HepG2 (cell line): ENCODE data around the gene RAD54L. TPM values are rescaled to one million over a fixed set of nuclear protein-coding genes. Genes with fewer than 3 reads are reported as not detected.

Experiments used
- CREB1 ChIP-seq, 2 experiments: fragments of 450-650 bp in 1 of 2; IDR thresholded peaks; 2 replicates each; pipeline ENCODE4 v1.6.1; 2016 to 2017; ENCODE audit warnings: control low read depth in 1 of 2, mild to moderate bottlenecking in 1 of 2, missing compliant biosample characterization in 1 of 2, missing genetic modification characterization in 1 of 2
- DMAP1 ChIP-seq: IDR thresholded peaks from 2 replicates; pipeline ENCODE4 v1.6.1; 2016
- EEA1 ChIP-seq: sonication (generic); formaldehyde crosslinking; IDR thresholded peaks from 2 replicates; pipeline ENCODE4 v1.5.1; 2020; ENCODE audit warnings: mild to moderate bottlenecking, missing genetic modification reagents, borderline replicate concordance
- FOXA3 ChIP-seq: IDR thresholded peaks from 2 replicates; pipeline ENCODE4 v1.6.1; 2016; ENCODE audit warnings: missing genetic modification reagents, missing compliant biosample characterization
- GPBP1L1 ChIP-seq: sonication (generic); formaldehyde crosslinking; IDR thresholded peaks from 2 replicates; pipeline ENCODE4 v1.5.0; 2020; ENCODE audit warnings: mild to moderate bottlenecking, missing genetic modification reagents
- HNRNPL ChIP-seq: fragments of 200-400 bp; formaldehyde crosslinking; IDR thresholded peaks from 2 replicates; pipeline ENCODE4 v1.6.1; 2017; ENCODE audit warnings: mild to moderate bottlenecking, low read depth, low read length
- HOXD1 ChIP-seq: sonication (generic); formaldehyde crosslinking; IDR thresholded peaks from 2 replicates; pipeline ENCODE4 v1.5.0; 2020; ENCODE audit warnings: missing genetic modification reagents
- IRF9 ChIP-seq: sonication (generic); formaldehyde crosslinking; IDR thresholded peaks from 2 replicates; pipeline ENCODE4 v1.8.0; 2022; ENCODE audit warnings: missing genetic modification reagents, mild to moderate bottlenecking, borderline replicate concordance
- KIAA2018 ChIP-seq: sonication (generic); formaldehyde crosslinking; IDR thresholded peaks from 2 replicates; pipeline ENCODE4 v1.5.0; 2020; ENCODE audit warnings: mild to moderate bottlenecking, missing genetic modification reagents, borderline replicate concordance
- RBM39 ChIP-seq: fragments of 200-400 bp; formaldehyde crosslinking; IDR thresholded peaks from one replicate; pipeline ENCODE4 v1.6.1; 2018; ENCODE audit warnings: antibody characterized with exemption, mild to moderate bottlenecking, low read depth, low read length; ENCODE audit not compliant: poor library complexity, severe bottlenecking
- SP2 ChIP-seq: sonication (generic); formaldehyde crosslinking; IDR thresholded peaks from 2 replicates; pipeline ENCODE4 v1.5.1; 2020; ENCODE audit warnings: mild to moderate bottlenecking, missing genetic modification reagents
- TBP ChIP-seq: sonication (generic); formaldehyde crosslinking; IDR thresholded peaks from 2 replicates; pipeline ENCODE4 v1.5.0; 2020; ENCODE audit warnings: missing genetic modification reagents
- ZNF335 ChIP-seq: sonication (generic); formaldehyde crosslinking; IDR thresholded peaks from 2 replicates; pipeline ENCODE4 v1.4.0; 2020; ENCODE audit warnings: missing genetic modification reagents
- ZNF354B ChIP-seq: sonication (generic); formaldehyde crosslinking; IDR thresholded peaks from 2 replicates; pipeline ENCODE4 v1.8.0; 2022; ENCODE audit warnings: mild to moderate bottlenecking, missing genetic modification reagents
- ZNF446 ChIP-seq: sonication (generic); formaldehyde crosslinking; IDR thresholded peaks from 2 replicates; pipeline ENCODE4 v1.5.0; 2020; ENCODE audit warnings: mild to moderate bottlenecking, missing genetic modification reagents
- ZNF557 ChIP-seq: sonication (generic); formaldehyde crosslinking; IDR thresholded peaks from 2 replicates; pipeline ENCODE4 v1.4.0; 2020; ENCODE audit warnings: missing genetic modification reagents
- ZNF713 ChIP-seq: sonication (generic); formaldehyde crosslinking; IDR thresholded peaks from 2 replicates; pipeline ENCODE4 v1.4.0; 2020; ENCODE audit warnings: mild to moderate bottlenecking, missing genetic modification reagents
- ZNF784 ChIP-seq: sonication (generic); formaldehyde crosslinking; IDR thresholded peaks from 2 replicates; pipeline ENCODE4 v1.5.1; 2020; ENCODE audit warnings: missing genetic modification reagents, mild to moderate bottlenecking, borderline replicate concordance
- polyA plus RNA-seq, 8 experiments: library from polyadenylated mRNA; depleted of rRNA in 3 of 8; stranded (reverse) in 7 of 8; unstranded in 1 of 8; fragments of >200 nt; fragmentation: Illumina TruSeq in 4 of 8; extraction: Trizol in 4 of 8; gene quantifications; 2 replicates each; pipeline versions ENCODE4 v1.2.1 to v1.2.3, GENCODE V29; 2011 to 2016; ENCODE audit warnings: low read depth in 4 of 8, missing spikeins in 1 of 8, mixed read lengths in 1 of 8; ENCODE audit not compliant: insufficient read depth in 1 of 8
- total RNA-seq, 5 experiments: library from RNA; depleted of rRNA; stranded (reverse); fragments of >200 nt; fragmentation: Illumina TruSeq; extraction: Trizol; gene quantifications; 2 replicates each; pipeline ENCODE4 v1.2.3, GENCODE V29; 2016; ENCODE audit warnings: low read depth in 1 of 5

The RAD54L gene
- total and polyA plus RNA-seq, 2 of the 13 experiments (the other 11 are each of a cell fraction or from before 2014, with no cell fraction given): 10.2 to 30.0 TPM

GRCh38 chr1:46303038-46303871 lies 55.7 kb downstream of the RAD54L start, which contains the start of the genes LRRC41 and UQCRH (continued):
- TF ChIP-seq FOXA3 (CRISPR knock-in tag): peak; percentile 10; the same call in 1 of the 2 replicates
- TF ChIP-seq TBP (CRISPR knock-in tag): no peak
- peak; percentile 71 for TF ChIP-seq DMAP1 (CRISPR knock-in tag)
- no peak for TF ChIP-seq KIAA2018 (CRISPR knock-in tag)
- no peak for TF ChIP-seq GPBP1L1 (CRISPR knock-in tag)
- TF ChIP-seq HOXD1 (CRISPR knock-in tag): no peak
- TF ChIP-seq IRF9 (CRISPR knock-in tag): no peak; the same call in 1 of the 2 replicates
- no peak for TF ChIP-seq EEA1 (CRISPR knock-in tag)
- no peak for TF ChIP-seq HNRNPL
- TF ChIP-seq ZNF713 (CRISPR knock-in tag): no peak
- no peak for TF ChIP-seq SP2 (CRISPR knock-in tag)
- TF ChIP-seq CREB1 (IDR thresholded peaks at IDR 0.05): peak; percentile 38
- peak; percentile 89 for TF ChIP-seq CREB1 (CRISPR knock-in tag; IDR thresholded peaks at IDR 0.05)
- TF ChIP-seq ZNF557 (CRISPR knock-in tag): no peak
- no peak for TF ChIP-seq ZNF354B (CRISPR knock-in tag)
- TF ChIP-seq RBM39: no peak
- no peak for TF ChIP-seq ZNF335 (CRISPR knock-in tag)
- 0 out of 2 replicates have a peak, but pooled peaks have one; percentile 48 for TF ChIP-seq ZNF784 (CRISPR knock-in tag)
- no peak; the same call in 1 of the 2 replicates for TF ChIP-seq ZNF446 (CRISPR knock-in tag)
